ENCODE measurements around the gene RAN. TPM values are rescaled to one million over a fixed set of nuclear protein-coding genes. Genes with fewer than 3 reads are reported as not detected.
"Not testable (repeated sequence)": the region's sequence is repeated elsewhere in the genome, so short reads cannot be mapped to it uniquely, and the experiment has no call there.

RAN gene
- total RNA-seq, 1 donor: 614 TPM

- no peak for DNase-seq (ENCODE audit: low read depth)
- H3K4me3 ChIP-seq (ENCODE audit: low read depth, low read length): no peak overlapping the region
- no peak for TF ChIP-seq CTCF (IDR thresholded peaks at IDR 0.05; ENCODE audit: insufficient read depth, low read depth, low read length)
These were observed 9.7 kb upstream of the RAN start for GRCh38 chr12:130862161-130862560.

DNA sequence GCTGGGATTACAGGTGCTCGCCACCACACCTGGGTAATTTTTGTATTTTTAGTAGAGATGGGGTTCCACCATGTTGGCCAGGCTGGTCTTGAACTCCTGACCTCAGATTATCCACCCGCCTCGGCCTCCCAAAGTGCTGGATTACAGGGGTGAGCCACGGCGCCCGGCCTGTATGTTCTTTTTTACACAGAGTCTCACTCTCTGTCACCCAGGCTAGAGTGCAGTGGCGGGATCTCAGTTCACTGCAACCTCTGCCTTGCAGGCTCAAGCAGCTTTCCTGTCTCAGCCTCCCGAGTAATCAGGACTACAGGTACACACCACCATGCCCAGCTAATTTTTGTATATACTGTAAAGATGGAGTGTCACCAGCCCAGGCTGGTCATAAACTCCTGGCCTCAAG lies 9.1 kb upstream of the RAN start:
- DNase-seq (ENCODE audit: low read depth); H3K4me3 ChIP-seq (ENCODE audit: low read depth, low read length): not testable (repeated sequence)

- TF ChIP-seq CTCF (IDR thresholded peaks at IDR 0.05; ENCODE audit: insufficient read depth, low read depth, low read length): no peak
- no peak overlapping the region for H3K4me3 ChIP-seq (ENCODE audit: low read depth, low read length)
- no peak for DNase-seq (ENCODE audit: low read depth)
These were observed 8.6 kb upstream of the RAN start for GRCh38 chr12:130863298-130863697.

DNA sequence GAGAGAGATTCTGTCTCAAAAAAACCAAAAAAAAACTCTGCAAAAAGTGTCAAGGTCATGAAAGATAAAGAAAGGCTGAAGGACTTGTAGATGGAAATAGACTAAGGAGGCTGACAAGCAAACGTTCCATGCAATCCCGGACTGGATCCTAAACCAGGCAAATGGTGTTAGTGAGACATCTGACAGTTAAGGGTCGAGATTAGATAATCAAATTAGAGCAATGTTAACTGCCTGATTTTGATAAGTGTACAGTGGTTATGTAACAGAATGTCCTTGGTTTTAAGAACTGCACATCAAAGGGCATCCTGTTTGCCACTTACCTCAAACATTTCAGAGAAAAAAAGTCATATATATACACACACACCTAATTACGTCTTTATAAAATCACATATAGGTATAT lies 3.5 kb upstream of the RAN start:
- no peak for DNase-seq (ENCODE audit: low read depth)
- no peak overlapping the region for H3K4me3 ChIP-seq (ENCODE audit: low read depth, low read length)
- no peak for TF ChIP-seq CTCF (IDR thresholded peaks at IDR 0.05; ENCODE audit: insufficient read depth, low read depth, low read length)

GRCh38 chr12:130870442-130871285 lies 1.2 kb upstream of the RAN start:
- DNase-seq (ENCODE audit: low read depth): peak; percentile 97
- peak overlapping the region; percentile 67 for H3K4me3 ChIP-seq (ENCODE audit: low read depth, low read length)
- TF ChIP-seq CTCF (IDR thresholded peaks at IDR 0.05; ENCODE audit: insufficient read depth, low read depth, low read length): peak; percentile 83

- TF ChIP-seq CTCF (IDR thresholded peaks at IDR 0.05; ENCODE audit: insufficient read depth, low read depth, low read length): no peak
- peak; percentile 30 for DNase-seq (ENCODE audit: low read depth)
These were observed 572 bp downstream of the RAN start for GRCh38 chr12:130872179-130873096.

More at GRCh38 chr12:130872179-130873096, 572 bp downstream of the RAN start:
- peak overlapping the region; percentile 69 for H3K4me3 ChIP-seq (ENCODE audit: low read depth, low read length)
